Measurements from ENCODE around the gene LCLAT1. TPM values are rescaled to one million over a fixed set of nuclear protein-coding genes. Genes with fewer than 3 reads are reported as not detected.

Gene LCLAT1
- polyA plus RNA-seq, 1 experiment, result 10.8 TPM

DNA sequence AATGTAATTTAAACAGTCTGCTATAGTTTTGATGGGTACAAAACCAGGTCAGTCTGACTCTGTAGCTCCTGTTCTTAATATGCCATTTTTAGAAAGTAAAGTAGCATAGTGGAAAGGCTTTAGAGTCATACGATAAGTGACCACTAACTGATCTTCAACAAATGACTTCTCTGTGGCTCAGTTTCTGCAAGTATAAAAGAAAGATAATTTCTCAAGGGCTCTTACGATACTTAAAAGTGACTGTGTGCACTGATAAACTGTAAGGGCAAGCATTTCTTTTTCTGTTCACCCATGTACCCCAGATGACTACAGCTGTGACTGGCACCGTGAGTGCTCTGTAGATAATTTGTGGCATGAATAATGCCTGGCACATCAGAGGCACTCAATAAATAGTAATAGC is 178.7 kb downstream of the LCLAT1 start:
- no peaks in the 10 kb centered on the region for H3K36me3 ChIP-seq (ENCODE audit: control insufficient read depth, insufficient read depth, low read length)
- DNase-seq (ENCODE audit: low read depth), result no peak
- CTCF ChIA-PET, result no interaction called here
- no peak overlapping the region for H3K4me3 ChIP-seq (ENCODE audit: low read depth, low read length)
- POLR2A ChIA-PET, result no interaction called here
- no peaks in the 10 kb centered on the region for H3K27me3 ChIP-seq (ENCODE audit: control insufficient read depth, insufficient read depth, low read length)
- TF ChIP-seq, protein P1, sequence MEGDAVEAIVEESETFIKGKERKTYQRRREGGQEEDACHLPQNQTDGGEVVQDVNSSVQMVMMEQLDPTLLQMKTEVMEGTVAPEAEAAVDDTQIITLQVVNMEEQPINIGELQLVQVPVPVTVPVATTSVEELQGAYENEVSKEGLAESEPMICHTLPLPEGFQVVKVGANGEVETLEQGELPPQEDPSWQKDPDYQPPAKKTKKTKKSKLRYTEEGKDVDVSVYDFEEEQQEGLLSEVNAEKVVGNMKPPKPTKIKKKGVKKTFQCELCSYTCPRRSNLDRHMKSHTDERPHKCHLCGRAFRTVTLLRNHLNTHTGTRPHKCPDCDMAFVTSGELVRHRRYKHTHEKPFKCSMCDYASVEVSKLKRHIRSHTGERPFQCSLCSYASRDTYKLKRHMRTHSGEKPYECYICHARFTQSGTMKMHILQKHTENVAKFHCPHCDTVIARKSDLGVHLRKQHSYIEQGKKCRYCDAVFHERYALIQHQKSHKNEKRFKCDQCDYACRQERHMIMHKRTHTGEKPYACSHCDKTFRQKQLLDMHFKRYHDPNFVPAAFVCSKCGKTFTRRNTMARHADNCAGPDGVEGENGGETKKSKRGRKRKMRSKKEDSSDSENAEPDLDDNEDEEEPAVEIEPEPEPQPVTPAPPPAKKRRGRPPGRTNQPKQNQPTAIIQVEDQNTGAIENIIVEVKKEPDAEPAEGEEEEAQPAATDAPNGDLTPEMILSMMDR (IDR thresholded peaks at IDR 0.05; ENCODE audit: insufficient read depth, low read depth, low read length), result no peak

DNA sequence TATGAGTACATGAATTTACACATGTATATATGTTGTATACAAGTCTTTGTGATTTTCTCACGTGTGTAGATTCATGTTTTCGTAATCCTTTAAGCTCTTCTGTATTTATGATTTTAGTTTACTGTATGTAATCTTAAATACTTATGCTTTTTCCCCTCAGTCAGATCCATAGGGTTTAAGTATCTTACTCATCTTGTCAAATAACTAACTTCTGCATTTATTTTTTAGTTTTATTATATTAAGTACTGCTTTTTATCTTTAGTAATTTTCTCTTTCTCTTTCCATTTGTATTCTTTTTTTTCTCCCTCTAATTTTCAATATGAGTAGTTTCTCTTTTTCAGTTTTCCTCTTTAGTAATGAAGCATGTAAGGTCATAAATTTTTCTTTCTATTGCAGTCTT is 179.4 kb downstream of the LCLAT1 start:
- Histone ChIP-seq H3K4me3 (ENCODE audit: low read depth, low read length) (no peak overlapping the region), H3K27me3 (ENCODE audit: control insufficient read depth, insufficient read depth, low read length) (no peaks in the 10 kb centered on the region), H3K36me3 (ENCODE audit: control insufficient read depth, insufficient read depth, low read length) (no peaks in the 10 kb centered on the region)
- ChIA-PET CTCF (no interaction called here), POLR2A (no interaction called here)
- no peak for DNase-seq (ENCODE audit: low read depth)
- TF ChIP-seq, protein P1 (IDR thresholded peaks at IDR 0.05; ENCODE audit: insufficient read depth, low read depth, low read length), result no peak

DNA sequence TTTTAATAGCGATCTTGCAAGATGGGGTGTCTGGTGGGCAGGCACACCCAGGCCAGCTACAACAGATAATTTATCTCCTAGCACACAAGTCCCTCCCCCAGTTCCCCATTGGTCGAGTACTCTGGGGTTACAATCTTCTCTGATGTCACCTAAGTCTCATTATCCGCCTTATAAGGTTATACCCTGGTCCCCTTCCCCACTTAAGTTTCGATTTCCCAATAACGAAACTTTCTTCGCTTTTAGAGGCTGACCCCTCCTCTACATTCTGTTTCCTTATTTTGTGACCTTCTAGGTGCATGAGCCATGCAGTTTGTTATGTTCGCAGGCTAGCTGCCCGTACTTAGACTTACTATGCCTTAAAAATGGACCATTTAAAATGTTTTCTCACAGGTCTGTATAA is 180.1 kb downstream of the LCLAT1 start:
- no peaks in the 10 kb centered on the region for H3K36me3 ChIP-seq (ENCODE audit: control insufficient read depth, insufficient read depth, low read length)
- TF ChIP-seq, protein P1 (IDR thresholded peaks at IDR 0.05; ENCODE audit: insufficient read depth, low read depth, low read length), result no peak
- POLR2A ChIA-PET, result no interaction called here
- no peaks in the 10 kb centered on the region for H3K27me3 ChIP-seq (ENCODE audit: control insufficient read depth, insufficient read depth, low read length)
- CTCF ChIA-PET, result no interaction called here
- DNase-seq (ENCODE audit: low read depth), result no peak
- no peak overlapping the region for H3K4me3 ChIP-seq (ENCODE audit: low read depth, low read length)

DNA sequence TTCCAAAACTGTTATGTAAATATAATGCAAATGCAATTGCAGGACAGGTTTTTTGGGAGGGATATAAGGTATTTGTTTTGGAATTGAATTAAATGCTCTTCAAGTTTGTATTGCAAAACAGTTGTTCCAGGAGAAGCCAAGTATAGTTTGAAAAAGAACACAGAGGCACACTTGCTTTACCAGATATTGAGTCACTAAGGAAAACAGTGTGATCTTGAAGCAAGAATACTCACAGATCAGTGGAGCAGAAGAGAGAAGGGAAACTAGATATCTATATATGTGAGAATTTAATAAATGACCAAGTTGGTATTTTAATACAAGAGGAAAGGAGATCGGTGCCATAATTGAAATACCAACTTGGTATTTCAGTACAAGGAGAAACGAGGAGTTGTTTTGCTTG is 181.3 kb downstream of the LCLAT1 start:
- TF ChIP-seq, protein P1 (IDR thresholded peaks at IDR 0.05; ENCODE audit: insufficient read depth, low read depth, low read length), result no peak
- ChIA-PET CTCF (no interaction called here), POLR2A (no interaction called here)
- Histone ChIP-seq H3K36me3 (ENCODE audit: control insufficient read depth, insufficient read depth, low read length) (no peaks in the 10 kb centered on the region), H3K27me3 (ENCODE audit: control insufficient read depth, insufficient read depth, low read length) (no peaks in the 10 kb centered on the region), H3K4me3 (ENCODE audit: low read depth, low read length) (no peak overlapping the region)
- no peak for DNase-seq (ENCODE audit: low read depth)

DNA sequence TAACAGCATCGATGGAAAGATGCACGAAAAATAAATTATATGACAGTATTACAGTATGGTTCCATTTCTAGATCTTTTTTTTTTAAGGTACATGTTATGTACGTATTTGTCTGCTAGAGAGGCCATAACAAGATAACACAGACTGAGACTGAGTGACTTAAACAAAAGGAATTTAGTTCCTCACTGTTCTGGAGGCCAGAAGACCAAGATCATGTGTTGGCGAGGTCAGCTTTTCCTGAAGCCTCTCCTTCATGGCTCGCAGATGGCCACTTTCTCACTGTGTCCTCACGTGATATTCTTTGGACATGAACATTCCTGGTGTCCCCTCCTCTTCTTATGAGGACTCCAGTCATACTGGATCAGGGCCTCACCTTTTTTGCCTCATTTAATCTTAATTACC is 182.8 kb downstream of the LCLAT1 start:
- no peak for DNase-seq (ENCODE audit: low read depth)
- CTCF ChIA-PET, result no interaction called here
- POLR2A ChIA-PET, result no interaction called here

More for the DNA sequence above, 182.8 kb downstream of the LCLAT1 start:
- no peaks in the 10 kb centered on the region for H3K27me3 ChIP-seq (ENCODE audit: control insufficient read depth, insufficient read depth, low read length)
- H3K36me3 ChIP-seq (ENCODE audit: control insufficient read depth, insufficient read depth, low read length), result no peaks in the 10 kb centered on the region
- no peak overlapping the region for H3K4me3 ChIP-seq (ENCODE audit: low read depth, low read length)
- TF ChIP-seq, protein P1 (IDR thresholded peaks at IDR 0.05; ENCODE audit: insufficient read depth, low read depth, low read length), result no peak
